Neural progenitor cell (in vitro differentiated cells): ENCODE data around the gene PLIN3. TPM values are rescaled to one million over a fixed set of nuclear protein-coding genes. Genes with fewer than 3 reads are reported as not detected.
A peak's percentile ranks its signal among the peaks of the same experiment; 100 is the strongest.

Experiments used
- DNase-seq: peaks from one replicate; pipeline ENCODE4 v3.0.0-alpha.2; 2016; ENCODE audit warnings: low spot score
- H2AFZ ChIP-seq: fragments of 200-600 bp; sonication (generic); replicated peaks from 2 replicates; pipeline ENCODE4 v1.6.1; 2016; ENCODE audit warnings: antibody characterized with exemption
- H3F3A ChIP-seq: fragments of 200-600 bp; sonication (generic); 2 replicates; pipeline ENCODE4 v1.6.1; 2016; ENCODE audit warnings: antibody characterized with exemption, low read depth
- H3K27ac ChIP-seq: fragments of 200-600 bp; sonication (generic); 2 replicates; pipeline ENCODE4 v1.5.1; 2016; ENCODE audit warnings: mild to moderate bottlenecking
- H3K27me3 ChIP-seq: fragments of 200-600 bp; sonication (generic); 2 replicates; pipeline ENCODE4 v1.6.1; 2016; ENCODE audit warnings: mild to moderate bottlenecking, moderate library complexity
- H3K36me3 ChIP-seq: fragments of 200-600 bp; sonication (generic); 2 replicates; pipeline ENCODE4 v1.5.1; 2016
- H3K4me1 ChIP-seq: fragments of 200-600 bp; sonication (generic); 2 replicates; pipeline ENCODE4 v1.6.1; 2016; ENCODE audit warnings: mixed run types
- H3K4me2 ChIP-seq: fragments of 200-600 bp; sonication (generic); 2 replicates; pipeline ENCODE4 v1.6.1; 2016
- H3K4me3 ChIP-seq: fragments of 200-600 bp; sonication (generic); 2 replicates; pipeline ENCODE4 v1.5.1; 2016
- H3K79me2 ChIP-seq: fragments of 200-600 bp; sonication (generic); 2 replicates; pipeline ENCODE4 v1.6.1; 2016; ENCODE audit warnings: low read depth
- H3K9ac ChIP-seq: fragments of 200-600 bp; sonication (generic); 2 replicates; pipeline ENCODE4 v1.6.1; 2016
- H3K9me3 ChIP-seq: fragments of 200-600 bp; sonication (generic); 2 replicates; pipeline ENCODE4 v1.5.1; 2016; ENCODE audit warnings: low read depth
- H4K20me1 ChIP-seq: fragments of 200-600 bp; sonication (generic); 2 replicates; pipeline ENCODE4 v1.6.1; 2016; ENCODE audit warnings: low read depth
- H3K27ac Mint-ChIP-seq: 3 replicates; pipeline ENCODE4 v1.8.0; 2021; ENCODE audit warnings: mixed read lengths
- H3K27me3 Mint-ChIP-seq: 2 replicates; pipeline ENCODE4 v1.8.0; 2022; ENCODE audit warnings: low read depth, mild to moderate bottlenecking, inconsistent platforms, moderate library complexity, mixed read lengths; ENCODE audit not compliant: insufficient read depth
- H3K36me3 Mint-ChIP-seq: 3 replicates; pipeline ENCODE4 v1.8.0; 2021; ENCODE audit warnings: mixed read lengths
- H3K4me1 Mint-ChIP-seq: 3 replicates; pipeline ENCODE4 v1.8.0; 2021; ENCODE audit warnings: mixed read lengths
- H3K4me3 Mint-ChIP-seq: 3 replicates; pipeline ENCODE4 v1.8.0; 2021; ENCODE audit warnings: mild to moderate bottlenecking, moderate library complexity, mixed read lengths
- H3K9me3 Mint-ChIP-seq: 3 replicates; pipeline ENCODE4 v1.8.0; 2020; ENCODE audit warnings: mixed read lengths
- CTCF ChIP-seq: fragments of 200-600 bp; sonication (generic); IDR thresholded peaks from 2 replicates; pipeline ENCODE4 v1.5.1; 2017; ENCODE audit warnings: antibody characterized with exemption, mild to moderate bottlenecking
- EZH2 ChIP-seq: fragments of 200-600 bp; sonication (generic); IDR thresholded peaks from 2 replicates; pipeline ENCODE4 v1.6.1; 2017; ENCODE audit warnings: antibody characterized with exemption, mild to moderate bottlenecking, moderate library complexity
- EZH2phosphoT487 ChIP-seq: fragments of 200-600 bp; sonication (generic); IDR thresholded peaks from 2 replicates; pipeline ENCODE4 v1.6.1; 2017; ENCODE audit warnings: antibody characterized with exemption
- total RNA-seq: library from RNA; depleted of rRNA; stranded (reverse); fragments of >200 nt; gene quantifications from 2 replicates; pipeline ENCODE4 v1.2.3, GENCODE V29; 2015; ENCODE audit warnings: low replicate concordance

Gene PLIN3
- total RNA-seq, 1 donor from 2014 or later: 49.7 TPM

- H3K4me1 Mint-ChIP-seq: peaks cover 38% of the 10 kb centered on the region
Observed at GRCh38 chr19:4913996-4914735, 46.7 kb upstream of the PLIN3 start.

GRCh38 chr19:4911786-4912672, 44.6 kb upstream of the PLIN3 start:
- Histone ChIP-seq H3K4me1 (peaks cover 23% of the 10 kb centered on the region), H3K27ac (no peak overlapping the region), H3K4me3 (peak overlapping the region; percentile 96), H4K20me1 (peaks cover 58% of the 10 kb centered on the region), H3K27me3 (peaks cover 4% of the 10 kb centered on the region), H2AFZ (no peak overlapping the region), H3K4me2 (peak overlapping the region; percentile 96), H3F3A (peaks cover 32% of the 10 kb centered on the region), H3K79me2 (peaks cover 71% of the 10 kb centered on the region), H3K9ac (no peak overlapping the region), H3K9me3 (no peaks in the 10 kb centered on the region), H3K36me3 (no peaks in the 10 kb centered on the region)
- Mint-ChIP-seq H3K9me3 (no peaks in the 10 kb centered on the region), H3K27me3 (peaks cover 4% of the 10 kb centered on the region), H3K4me1 (peaks cover 47% of the 10 kb centered on the region), H3K27ac (peak overlapping the region; percentile 24), H3K36me3 (peaks cover 15% of the 10 kb centered on the region), H3K4me3 (peak overlapping the region; percentile 93)
- DNase-seq: peak; percentile 73
- TF ChIP-seq EZH2: no peak
- no peak for TF ChIP-seq EZH2phosphoT487
- TF ChIP-seq CTCF: peak; percentile 68

More at GRCh38 chr19:4913996-4914735, 46.7 kb upstream of the PLIN3 start:
- Mint-ChIP-seq H3K27me3 (peaks cover 4% of the 10 kb centered on the region), H3K4me3 (peak overlapping the region; percentile 11), H3K9me3 (no peaks in the 10 kb centered on the region), H3K36me3 (peaks cover 17% of the 10 kb centered on the region), H3K27ac (peak overlapping the region; percentile 29)
- no peaks in the 10 kb centered on the region for H3K36me3 ChIP-seq
- no peak overlapping the region for H3K9ac ChIP-seq
- peaks cover 93% of the 10 kb centered on the region for H3K79me2 ChIP-seq
- no peaks in the 10 kb centered on the region for H3K9me3 ChIP-seq
- H3K4me1 ChIP-seq: peaks cover 15% of the 10 kb centered on the region
- no peak overlapping the region for H3K27ac ChIP-seq
- no peak overlapping the region for H3K4me2 ChIP-seq
- H3K4me3 ChIP-seq: no peak overlapping the region
- H3K27me3 ChIP-seq: no peaks in the 10 kb centered on the region
- peaks cover 69% of the 10 kb centered on the region for H4K20me1 ChIP-seq
- TF ChIP-seq EZH2phosphoT487 (no peak), CTCF (no peak), EZH2 (no peak)
- peaks cover 17% of the 10 kb centered on the region for H3F3A ChIP-seq
- no peak for DNase-seq
- H2AFZ ChIP-seq: no peak overlapping the region

GRCh38 chr19:4911314-4911713, 43.8 kb upstream of the PLIN3 start:
- Mint-ChIP-seq H3K9me3 (no peaks in the 10 kb centered on the region), H3K27ac (peak overlapping the region; percentile 24), H3K4me1 (peaks cover 45% of the 10 kb centered on the region), H3K36me3 (peaks cover 12% of the 10 kb centered on the region), H3K27me3 (peaks cover 4% of the 10 kb centered on the region), H3K4me3 (peak overlapping the region; percentile 93)
- H3K4me2 ChIP-seq: peak overlapping the region; percentile 96
- no peaks in the 10 kb centered on the region for H3K9me3 ChIP-seq
- H3K79me2 ChIP-seq: peaks cover 64% of the 10 kb centered on the region
- DNase-seq: peak; percentile 35
- H4K20me1 ChIP-seq: peaks cover 53% of the 10 kb centered on the region
- peaks cover 32% of the 10 kb centered on the region for H3F3A ChIP-seq
- H3K36me3 ChIP-seq: no peaks in the 10 kb centered on the region
- H3K4me1 ChIP-seq: peaks cover 23% of the 10 kb centered on the region
- peaks cover 4% of the 10 kb centered on the region for H3K27me3 ChIP-seq
- H2AFZ ChIP-seq: no peak overlapping the region
- peak overlapping the region; percentile 96 for H3K4me3 ChIP-seq
- H3K27ac ChIP-seq: peak overlapping the region; percentile 27
- no peak for TF ChIP-seq EZH2phosphoT487
- no peak overlapping the region for H3K9ac ChIP-seq
